Lower leg skin (tissue), 4 donors: ENCODE data around the gene SERTAD2. TPM values are rescaled to one million over a fixed set of nuclear protein-coding genes. Genes with fewer than 3 reads are reported as not detected.

Experiments
- DNase-seq, 2 donors: peaks; one replicate each; pipeline ENCODE4 v3.0.0-alpha.2; 2019; ENCODE audit warnings: low spot score in 2 of 2
- H3K4me3 ChIP-seq: fragments of 200-600 bp; sonication (generic); 2 replicates; pipeline ENCODE4 v1.5.1; 2017; ENCODE audit warnings: mild to moderate bottlenecking, low read depth; ENCODE audit not compliant: poor library complexity, severe bottlenecking
- POLR2A ChIP-seq, 2 donors: fragments of 450-650 bp; IDR thresholded peaks; one replicate each; pipeline ENCODE4 v1.6.1; 2016 to 2017; ENCODE audit warnings: antibody characterized with exemption in 2 of 2, mild to moderate bottlenecking in 1 of 2, moderate library complexity in 1 of 2
- WGBS, 2 donors: methylation state at CpG; one replicate each; pipeline ENCODE4 v1.1.5; 2018; 5-methylcytosine and 5-hydroxymethylcytosine counted together
- intact Hi-C: fragments of 100-400 bp; cut with DNase I; formaldehyde crosslinking; loops from one replicate; pipeline ENCODE4 v1.15.0; 2023; ENCODE audit warnings: low total_unique reads
- total RNA-seq, 4 donors: library from RNA; depleted of rRNA; stranded (reverse); fragments of >200 nt; gene quantifications; one replicate each; pipeline ENCODE4 v1.1.0, GENCODE V29; 2016
- TF ChIP-seq, protein P1 (sequence below), 3 donors: fragments of 450-650 bp; IDR thresholded peaks; one replicate each; pipeline ENCODE4 v1.5.1; 2016; ENCODE audit warnings: antibody characterized with exemption in 3 of 3, mild to moderate bottlenecking in 3 of 3, moderate library complexity in 2 of 3

The SERTAD2 gene
- total RNA-seq, 4 donors from 2014 or later, result 27.7 to 31.8 (median 30.7) TPM

DNA sequence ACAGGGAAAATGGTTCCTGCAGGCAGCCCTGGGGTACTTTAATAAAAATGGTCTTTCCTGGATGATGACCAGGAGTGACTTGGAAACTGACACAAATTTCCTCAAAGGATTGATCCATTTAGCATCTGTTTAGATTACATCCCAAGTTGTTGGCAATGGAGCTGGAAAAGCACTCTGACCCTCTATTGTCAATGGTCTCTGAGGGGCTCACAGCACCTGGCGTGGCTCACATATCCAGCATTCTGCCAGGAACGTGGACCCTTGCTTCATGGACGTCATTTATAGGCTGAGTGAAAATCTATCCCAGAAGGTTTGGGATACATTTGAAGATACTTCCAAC is 43.8 kb downstream of the SERTAD2 start:
- TF ChIP-seq, protein P1, sequence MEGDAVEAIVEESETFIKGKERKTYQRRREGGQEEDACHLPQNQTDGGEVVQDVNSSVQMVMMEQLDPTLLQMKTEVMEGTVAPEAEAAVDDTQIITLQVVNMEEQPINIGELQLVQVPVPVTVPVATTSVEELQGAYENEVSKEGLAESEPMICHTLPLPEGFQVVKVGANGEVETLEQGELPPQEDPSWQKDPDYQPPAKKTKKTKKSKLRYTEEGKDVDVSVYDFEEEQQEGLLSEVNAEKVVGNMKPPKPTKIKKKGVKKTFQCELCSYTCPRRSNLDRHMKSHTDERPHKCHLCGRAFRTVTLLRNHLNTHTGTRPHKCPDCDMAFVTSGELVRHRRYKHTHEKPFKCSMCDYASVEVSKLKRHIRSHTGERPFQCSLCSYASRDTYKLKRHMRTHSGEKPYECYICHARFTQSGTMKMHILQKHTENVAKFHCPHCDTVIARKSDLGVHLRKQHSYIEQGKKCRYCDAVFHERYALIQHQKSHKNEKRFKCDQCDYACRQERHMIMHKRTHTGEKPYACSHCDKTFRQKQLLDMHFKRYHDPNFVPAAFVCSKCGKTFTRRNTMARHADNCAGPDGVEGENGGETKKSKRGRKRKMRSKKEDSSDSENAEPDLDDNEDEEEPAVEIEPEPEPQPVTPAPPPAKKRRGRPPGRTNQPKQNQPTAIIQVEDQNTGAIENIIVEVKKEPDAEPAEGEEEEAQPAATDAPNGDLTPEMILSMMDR (IDR thresholded peaks at IDR 0.05), result no peak
- no peak for TF ChIP-seq POLR2A (IDR thresholded peaks at IDR 0.05)
- DNase-seq, result peak in 1 of 2 donors; percentile 11
- WGBS, 2 donors, result 73 to 81% methylated on average over 3 of the region's 3 CpGs
- intact Hi-C loops, result no loop called here
- no peak overlapping the region for H3K4me3 ChIP-seq

DNA sequence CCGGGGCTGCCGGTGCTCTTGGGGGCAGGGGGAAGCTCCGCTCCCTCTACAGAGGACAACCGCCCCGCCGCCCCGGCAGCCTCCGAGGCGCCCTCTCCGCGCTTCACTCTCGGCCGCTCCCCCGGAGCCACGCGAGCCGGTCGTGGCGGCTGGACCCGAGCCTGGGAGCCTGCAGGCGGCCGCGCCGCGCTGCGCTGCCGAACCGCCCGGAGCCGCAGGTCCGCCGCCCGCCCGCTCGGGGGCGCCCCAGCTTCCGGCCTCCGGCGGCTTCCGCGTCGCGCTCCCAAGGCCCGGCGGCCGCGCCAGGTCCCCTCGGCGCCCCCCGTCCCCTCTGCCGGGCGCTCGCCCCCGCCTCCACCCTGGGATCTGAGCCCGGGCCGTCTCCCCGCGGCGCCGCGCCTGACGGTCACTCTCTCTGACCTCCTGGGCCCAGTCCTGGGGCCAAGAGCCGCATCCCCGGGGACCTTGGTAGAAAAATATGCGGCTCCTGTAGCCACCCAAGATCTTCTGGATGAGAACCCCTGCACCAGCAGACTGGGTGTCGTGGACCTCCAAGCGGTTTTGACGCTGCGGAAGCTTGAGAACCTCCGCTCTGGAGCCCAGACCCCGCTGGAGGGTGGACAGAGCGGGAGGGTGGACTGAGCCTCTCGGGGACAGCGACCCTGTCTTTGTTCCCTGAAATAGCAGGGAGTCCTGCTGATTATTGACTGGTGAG is 44.3 kb downstream of the SERTAD2 start:
- 32 to 76% methylated on average over 8 to 23 of the region's 74 CpGs for WGBS, 2 donors
- intact Hi-C loops, result no loop called here
- H3K4me3 ChIP-seq, result peak overlapping the region; percentile 16
- peak in 1 of 2 donors; percentile 19 for DNase-seq
- TF ChIP-seq POLR2A (IDR thresholded peaks at IDR 0.05), result no peak
- TF ChIP-seq, protein P1 (IDR thresholded peaks at IDR 0.05), result no peak

DNA sequence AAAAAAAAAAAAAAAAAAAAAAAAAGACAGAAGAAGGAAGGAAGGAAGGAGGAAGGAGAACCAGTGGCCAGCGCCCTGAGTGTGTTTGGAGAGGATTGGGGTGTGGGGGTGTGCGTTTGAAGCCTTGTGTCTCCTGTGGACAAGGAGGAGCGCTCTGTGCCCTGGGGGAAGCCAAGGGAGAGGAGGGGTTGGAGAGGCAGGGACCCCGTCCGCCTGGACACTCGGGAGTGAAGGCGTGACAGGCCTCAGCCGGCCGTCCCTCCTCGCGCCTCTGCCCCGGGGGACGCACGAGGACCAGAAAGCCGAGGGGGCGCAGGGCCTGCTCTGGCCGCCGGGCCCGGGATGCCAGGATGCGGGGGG is 44.9 kb downstream of the SERTAD2 start:
- DNase-seq, result peak; percentile 41 to 88
- WGBS, 2 donors, result 9 to 33% methylated on average over 12 to 20 of the region's 20 CpGs
- intact Hi-C loops, result no loop called here
- H3K4me3 ChIP-seq, result peak overlapping the region; percentile 16
- no peak for TF ChIP-seq POLR2A (IDR thresholded peaks at IDR 0.05)
- TF ChIP-seq, protein P1 (IDR thresholded peaks at IDR 0.05), result no peak

DNA sequence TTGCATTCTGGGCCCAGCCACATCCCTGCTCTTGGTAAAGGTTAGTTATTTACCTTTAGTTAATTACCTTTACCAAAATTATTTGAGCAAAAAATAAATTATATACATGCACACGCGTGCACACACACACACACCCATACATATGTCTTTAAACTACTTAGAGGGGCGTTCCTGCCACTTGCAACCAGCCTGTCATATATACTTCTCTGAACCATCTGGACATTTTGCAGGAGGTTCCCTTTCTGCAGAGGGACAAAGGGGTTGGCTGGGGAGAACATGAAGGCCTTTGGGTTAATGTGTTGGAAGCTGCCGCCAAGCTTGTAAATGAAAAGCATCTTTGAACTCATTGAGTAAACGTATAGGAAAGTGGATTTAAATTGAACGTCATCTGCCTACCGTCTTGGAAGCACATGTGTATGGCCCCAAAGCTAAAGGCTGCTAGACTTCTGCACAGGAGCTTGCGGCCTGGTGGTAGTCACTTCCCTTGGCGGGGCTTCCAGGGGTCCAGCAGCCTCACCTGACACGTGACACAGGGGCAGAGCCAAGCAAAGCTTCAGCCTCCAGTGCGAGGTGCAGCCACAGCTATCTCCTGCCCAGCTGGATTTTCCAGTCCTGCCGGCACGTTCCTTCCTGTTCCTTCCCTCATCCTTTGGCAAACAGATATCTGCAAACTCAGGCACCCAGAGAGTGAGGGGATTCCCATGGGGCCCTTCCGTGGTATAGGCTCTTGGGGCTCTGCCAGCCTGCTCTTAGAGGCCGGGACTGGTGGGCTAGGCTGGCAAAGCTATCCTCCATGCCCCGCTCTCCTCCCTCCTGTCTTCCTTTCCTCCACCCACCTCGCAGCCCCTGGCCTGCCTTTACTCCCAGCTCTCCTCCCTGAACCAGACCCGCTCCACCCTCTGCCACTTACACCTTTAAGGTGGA is 46.1 kb downstream of the SERTAD2 start:
- intact Hi-C loops, result no loop called here
- no peak overlapping the region for H3K4me3 ChIP-seq
- 39 to 49% methylated on average over 18 of the region's 18 CpGs for WGBS, 2 donors
- DNase-seq, result peak; percentile 77 to 89
- TF ChIP-seq, protein P1 (IDR thresholded peaks at IDR 0.05), result no peak
- no peak for TF ChIP-seq POLR2A (IDR thresholded peaks at IDR 0.05)

DNA sequence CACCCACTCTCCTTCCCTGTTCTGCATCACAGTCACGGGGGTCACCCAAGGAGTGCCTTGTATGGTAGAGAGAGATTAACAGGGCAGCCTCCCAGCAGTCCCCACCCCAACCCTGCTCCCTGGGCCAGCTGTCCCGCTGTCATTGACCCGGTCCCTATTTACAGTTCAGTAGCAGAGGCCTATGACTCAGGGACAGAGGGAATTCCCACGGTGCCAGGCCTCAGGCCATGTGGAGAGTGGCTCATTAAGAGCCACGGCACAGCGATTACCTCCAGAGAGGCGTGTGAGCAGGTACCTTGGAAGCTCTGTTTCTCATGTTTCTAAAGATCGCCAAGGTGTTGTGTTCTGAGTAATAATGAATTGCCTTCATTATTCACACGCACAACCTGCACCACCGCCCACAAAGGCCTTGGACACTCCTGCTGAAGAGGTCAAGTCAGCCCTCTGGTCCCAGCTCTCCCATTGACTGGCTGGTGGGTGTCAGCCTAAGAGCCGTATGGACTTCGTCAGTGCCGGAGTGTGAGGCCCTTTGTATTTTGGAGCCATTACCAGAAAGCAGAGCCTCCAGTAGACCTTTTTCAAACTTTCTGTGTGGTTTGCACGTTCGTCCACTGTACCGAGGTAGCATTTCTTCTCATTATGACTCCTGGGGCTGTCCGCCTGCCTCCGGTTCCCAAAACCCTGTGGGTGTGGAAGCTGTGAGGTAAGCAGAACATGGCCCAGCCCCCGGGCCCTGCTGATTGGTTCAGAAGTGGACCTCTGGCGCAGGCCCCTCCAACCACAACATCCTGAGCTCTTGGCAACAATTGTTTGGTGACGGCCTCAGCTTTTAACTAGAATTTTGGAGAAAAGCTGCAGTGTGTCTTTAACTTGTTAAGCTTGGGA is 47.0 kb downstream of the SERTAD2 start:
- H3K4me3 ChIP-seq, result no peak overlapping the region
- intact Hi-C loops, result no loop called here
- TF ChIP-seq POLR2A (IDR thresholded peaks at IDR 0.05), result no peak
- TF ChIP-seq, protein P1 (IDR thresholded peaks at IDR 0.05), result no peak
- DNase-seq, result peak; percentile 94 to 98
- WGBS, 2 donors, result 23 to 29% methylated on average over 21 of the region's 21 CpGs
